Pulmonary artery endothelial cell (primary cell): ENCODE measurements around the gene ABCD4. TPM values are rescaled to one million over a fixed set of nuclear protein-coding genes. Genes with fewer than 3 reads are reported as not detected.
"Not testable (repeated sequence)": the region's sequence is repeated elsewhere in the genome, so short reads cannot be mapped to it uniquely, and the experiment has no call there.

ENCODE experiments used
- DNase-seq: peaks from one replicate; pipeline ENCODE4 v3.0.0-alpha.2; 2011; ENCODE audit warnings: low read depth, low spot score
- total RNA-seq: library from RNA; depleted of rRNA; stranded (reverse); fragments of >200 nt; gene quantifications from 2 replicates; pipeline ENCODE4 v1.2.3, GENCODE V29; 2014

Gene ABCD4
- total RNA-seq, 1 donor from 2014 or later: 30.0 TPM

DNA sequence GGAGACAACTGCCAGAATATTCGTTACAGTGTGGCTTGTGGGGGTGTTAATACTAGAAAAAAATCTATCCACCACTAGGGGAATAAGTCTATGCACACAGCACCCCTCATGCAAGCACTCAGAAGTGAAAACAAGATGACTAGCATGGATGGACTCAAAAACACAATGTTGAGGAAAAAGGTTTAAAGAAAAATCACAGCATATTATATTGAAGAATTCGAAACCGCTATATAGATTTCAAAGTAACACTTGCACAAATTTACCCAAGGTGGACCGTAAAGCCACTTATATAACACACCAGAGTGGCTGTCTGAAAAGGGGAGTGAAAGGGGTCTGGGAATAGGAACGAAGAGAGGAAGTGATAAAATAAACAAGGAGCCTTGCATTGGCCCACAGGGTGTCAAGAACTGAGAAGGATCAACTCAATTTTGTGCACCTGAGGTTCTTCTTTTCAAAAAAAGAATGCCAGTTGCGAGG lies 544 bp downstream of the ABCD4 start:
- DNase-seq: no peak

DNA sequence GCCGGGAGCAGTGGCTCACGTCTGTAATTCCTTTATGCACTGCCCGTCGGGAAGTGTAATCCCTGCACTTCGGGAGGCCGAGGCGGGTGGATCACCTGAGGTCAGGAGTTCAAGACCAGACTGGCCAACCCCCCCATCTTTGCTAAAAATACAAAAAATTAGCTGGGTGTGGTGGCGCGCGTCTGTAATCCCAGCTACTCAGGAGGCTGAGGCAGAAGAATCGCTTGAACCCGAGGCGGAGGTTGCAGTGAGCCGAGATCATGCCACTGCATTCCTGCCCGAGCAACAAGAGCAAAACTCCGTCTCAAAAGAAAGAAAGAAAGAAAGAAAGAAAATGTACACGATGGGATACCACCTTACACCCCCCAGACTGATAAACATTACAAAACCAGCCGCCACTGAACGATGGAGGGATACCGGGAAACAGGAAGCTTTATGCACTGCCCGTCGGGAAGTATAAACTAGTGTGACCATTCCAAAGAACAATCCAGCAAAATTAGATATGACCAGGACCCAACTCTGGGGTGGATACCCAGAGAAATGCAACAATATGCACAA lies 1.1 kb downstream of the ABCD4 start:
- no peak for DNase-seq

DNA sequence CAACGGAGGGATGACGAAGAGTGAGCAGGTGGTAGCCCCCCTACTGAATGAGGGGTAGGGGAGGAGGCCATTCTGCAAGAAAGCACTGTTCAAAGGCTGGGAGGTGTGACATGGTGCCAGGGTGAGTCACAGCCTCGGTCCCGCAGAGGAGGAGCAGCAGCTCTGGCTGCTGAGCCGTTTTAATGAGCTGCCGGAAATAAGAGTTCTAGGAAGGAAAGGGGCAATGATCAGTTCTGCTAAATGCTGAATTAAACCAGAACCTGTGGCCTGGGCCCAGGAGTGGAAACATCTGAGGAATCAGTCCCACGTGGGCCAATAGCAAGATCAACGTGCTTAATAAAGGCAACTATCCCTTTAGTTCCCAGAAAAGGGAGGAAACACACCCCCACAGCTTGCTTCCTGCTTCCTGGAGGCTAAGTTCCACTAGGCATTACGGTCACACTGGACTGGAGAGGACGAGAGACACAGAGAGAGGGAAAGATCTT lies 3.6 kb downstream of the ABCD4 start:
- peak; percentile 36 for DNase-seq

DNA sequence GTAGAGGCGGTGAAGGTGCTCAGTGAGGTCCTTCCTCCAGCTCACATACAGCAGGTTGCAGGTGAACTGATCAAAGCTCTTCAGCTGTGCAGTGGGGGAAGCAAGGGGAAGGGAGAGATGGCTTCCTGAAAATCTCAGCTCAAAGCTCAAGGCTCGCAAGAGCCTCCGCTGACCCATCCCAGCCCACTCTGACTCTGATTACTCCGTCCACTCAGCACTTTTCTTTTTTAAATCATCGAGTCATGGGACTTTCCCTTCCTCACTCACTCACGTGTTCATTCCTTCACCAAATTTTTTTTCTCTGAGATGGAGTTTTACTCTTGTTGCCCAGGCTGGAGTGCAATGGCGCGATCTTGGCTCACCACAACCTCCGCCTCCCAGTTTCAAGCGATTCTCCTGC lies 4.7 kb downstream of the ABCD4 start:
- DNase-seq: no peak

DNA sequence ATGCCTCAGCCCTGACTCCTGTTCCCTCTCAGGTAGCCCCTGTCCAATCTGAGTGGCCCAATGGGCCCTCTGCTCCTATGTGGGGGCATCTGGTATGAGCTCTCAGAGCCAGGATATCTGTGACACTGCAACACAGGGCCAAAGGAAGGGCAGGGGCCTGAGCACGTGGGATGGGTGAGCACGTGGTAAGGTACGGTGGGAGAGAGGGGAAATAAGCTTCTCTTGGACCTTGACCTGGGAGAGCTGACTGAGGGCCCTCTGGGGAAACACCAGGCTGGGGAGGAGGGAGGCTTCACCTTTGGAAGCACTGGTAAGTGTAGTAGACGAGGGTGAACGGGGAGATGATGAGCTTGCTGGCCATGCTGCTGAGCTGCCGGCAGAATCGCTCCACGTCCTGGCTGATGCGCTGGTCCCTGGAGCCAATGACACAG lies 6.7 kb downstream of the ABCD4 start:
- no peak for DNase-seq

DNA sequence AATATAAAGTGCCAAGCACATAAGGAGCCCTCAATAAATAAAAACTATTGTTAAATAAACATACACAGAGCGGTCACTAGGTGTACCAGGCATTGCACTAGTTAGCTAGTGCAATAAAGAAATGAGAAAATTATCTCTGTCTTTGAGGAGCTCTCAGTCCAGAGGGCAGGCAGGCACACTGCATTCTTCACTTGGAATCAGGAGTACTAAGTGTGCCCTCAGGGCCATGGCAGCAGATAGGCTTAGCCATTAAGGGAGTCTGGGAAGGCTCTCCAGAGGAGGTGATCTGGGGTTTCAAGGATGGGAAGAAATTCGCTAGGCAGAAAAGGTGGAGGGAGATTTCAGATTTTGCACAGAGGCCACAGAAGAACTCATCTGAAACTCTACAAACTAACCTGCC lies 9.1 kb downstream of the ABCD4 start:
- no peak for DNase-seq

DNA sequence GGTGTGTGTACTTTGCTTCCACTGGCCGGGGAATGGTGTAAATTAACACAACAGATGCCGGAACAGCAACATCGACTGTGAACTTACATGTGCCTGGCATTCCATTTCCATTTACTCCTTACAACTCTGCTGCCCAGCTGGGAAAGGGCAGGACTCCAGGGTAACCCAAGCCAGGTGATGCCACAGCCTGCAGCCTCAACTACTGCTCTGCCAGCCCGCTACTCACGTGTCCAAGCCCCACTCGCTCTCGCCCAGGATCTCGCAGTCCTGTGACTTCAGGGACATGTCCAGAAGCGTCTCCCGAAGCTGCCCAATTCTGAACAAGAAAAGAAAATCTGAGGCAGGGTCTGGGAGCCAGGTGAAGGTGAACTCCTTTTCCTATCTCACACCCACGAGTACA lies 10.7 kb downstream of the ABCD4 start:
- DNase-seq: no peak

DNA sequence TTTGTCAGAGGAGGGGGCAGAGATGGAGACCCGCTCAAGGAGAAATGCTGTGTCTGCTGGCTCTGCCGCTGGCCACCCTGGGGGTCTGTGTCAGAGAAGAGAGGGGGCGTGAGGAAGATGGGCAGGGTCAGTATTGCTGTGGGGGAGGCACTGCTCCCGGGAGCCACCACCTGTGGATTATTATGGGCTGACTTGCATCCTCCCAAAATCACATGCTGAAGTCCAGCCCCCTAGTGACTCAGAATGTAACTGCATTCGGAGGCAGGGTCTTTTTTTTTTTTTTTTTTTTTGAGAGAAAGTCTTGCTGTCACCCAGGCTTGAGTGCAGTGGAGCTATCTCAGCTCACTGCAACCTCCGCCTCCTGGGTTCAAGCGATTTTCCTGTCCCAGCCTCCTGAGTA lies 12.3 kb downstream of the ABCD4 start:
- DNase-seq: no peak

DNA sequence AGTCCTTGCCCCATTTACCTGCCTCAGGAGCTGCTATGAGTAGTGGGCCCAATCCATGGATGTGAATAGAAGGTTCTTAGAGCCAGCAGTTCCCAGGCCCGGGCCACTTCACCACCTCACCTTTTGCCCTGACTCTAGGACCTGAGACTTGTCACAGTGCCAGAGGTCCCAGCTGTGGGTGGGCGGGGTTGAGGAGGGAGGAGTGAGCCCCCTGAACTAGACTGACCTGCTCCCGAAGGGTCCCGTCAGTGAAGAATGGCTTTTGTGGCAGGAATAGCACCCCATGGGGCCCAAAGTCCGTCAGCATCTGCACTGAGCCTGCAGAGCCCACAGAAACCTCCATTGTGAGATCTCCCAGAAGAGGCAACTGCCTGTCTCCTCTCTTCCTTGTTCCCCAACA lies 12.9 kb downstream of the ABCD4 start:
- no peak for DNase-seq

DNA sequence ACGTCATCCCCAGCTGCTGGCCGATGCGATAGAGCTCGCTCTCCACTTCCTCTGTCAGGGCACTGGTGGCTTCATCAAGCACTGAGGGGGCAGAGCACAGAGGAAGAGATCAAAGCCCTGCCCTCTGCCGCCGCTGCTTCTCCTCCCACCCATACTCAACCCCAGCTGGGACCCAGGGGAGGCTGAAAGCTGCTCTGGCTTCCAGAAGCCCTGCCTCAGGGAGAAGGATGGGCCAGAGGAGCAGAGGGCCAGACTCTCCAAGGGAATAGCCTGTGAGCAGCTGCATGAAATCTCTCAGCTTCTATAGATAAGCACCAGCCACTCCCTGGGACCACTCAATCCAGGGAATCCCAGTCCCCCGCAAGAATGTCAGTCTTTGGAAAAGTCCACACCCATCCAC lies 16.0 kb downstream of the ABCD4 start:
- no peak for DNase-seq

DNA sequence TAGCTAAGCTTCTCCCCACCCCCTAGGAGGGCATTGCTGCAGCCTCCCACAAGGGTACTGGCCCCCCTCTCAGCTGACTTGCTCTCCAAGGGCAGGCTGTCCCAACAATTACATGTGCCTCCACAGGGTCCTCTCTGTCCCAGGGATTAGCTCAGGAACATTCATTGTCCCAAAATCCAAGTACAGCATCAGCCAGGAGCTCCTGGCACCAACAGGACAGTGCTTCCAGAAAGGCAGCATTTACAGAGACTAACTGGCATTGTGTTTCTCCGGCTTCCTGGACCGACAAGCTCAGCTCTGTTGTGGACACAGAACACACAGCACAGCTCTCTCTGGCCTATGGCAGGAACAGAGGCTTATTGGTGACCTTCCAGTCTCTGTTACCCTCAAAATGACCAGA lies 21.7 kb downstream of the ABCD4 start:
- no peak for DNase-seq

DNA sequence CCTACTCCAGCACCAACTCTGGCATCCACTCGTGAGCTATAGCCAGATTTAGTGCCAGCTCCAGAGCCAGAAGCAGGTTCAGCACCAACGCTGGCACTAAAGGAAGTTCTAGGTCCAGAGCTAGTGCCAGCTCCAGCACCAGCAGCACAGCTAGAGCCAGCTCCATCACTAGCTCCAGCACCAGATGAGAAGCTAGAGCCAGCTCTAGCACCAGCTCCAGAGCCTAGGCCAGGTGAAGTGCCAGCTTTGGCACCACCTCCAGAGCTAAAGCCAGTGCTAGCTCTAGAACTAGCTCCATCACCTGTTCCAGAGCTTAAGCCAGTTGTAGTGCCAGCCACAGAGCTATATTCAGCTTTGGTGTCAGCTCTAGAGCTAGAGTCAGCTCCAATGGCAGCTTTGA lies 24.7 kb downstream of the ABCD4 start:
- no peak for DNase-seq

DNA sequence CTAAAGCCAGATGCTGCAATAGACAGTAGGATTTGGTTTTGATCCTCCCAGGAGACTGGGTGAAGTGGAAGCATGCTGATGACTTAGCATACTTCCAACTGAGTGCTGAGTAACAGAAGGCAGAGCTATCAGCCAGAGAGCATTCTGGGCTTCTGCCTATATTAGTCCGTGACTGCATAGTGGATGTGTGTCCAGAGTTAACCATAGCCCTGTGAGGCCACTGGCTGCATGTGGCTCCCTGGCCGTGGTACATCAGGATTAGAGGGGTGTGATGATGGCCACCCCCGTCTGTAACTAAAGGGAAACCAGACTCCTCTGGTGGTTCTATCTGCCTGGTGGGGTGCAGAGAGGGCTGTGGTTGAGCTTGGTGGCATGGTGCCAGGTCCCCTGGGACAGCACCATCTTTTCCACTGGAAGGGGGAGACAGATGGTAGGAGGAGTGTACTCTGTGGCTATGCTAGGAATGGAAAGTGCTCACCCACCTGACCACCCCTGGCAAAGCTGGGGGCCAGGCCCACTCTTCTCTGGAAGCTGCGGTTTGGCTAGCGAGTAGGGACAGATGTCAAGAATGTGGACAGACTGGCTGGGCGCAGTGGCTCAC lies 27.4 kb downstream of the ABCD4 start:
- no peak for DNase-seq

DNA sequence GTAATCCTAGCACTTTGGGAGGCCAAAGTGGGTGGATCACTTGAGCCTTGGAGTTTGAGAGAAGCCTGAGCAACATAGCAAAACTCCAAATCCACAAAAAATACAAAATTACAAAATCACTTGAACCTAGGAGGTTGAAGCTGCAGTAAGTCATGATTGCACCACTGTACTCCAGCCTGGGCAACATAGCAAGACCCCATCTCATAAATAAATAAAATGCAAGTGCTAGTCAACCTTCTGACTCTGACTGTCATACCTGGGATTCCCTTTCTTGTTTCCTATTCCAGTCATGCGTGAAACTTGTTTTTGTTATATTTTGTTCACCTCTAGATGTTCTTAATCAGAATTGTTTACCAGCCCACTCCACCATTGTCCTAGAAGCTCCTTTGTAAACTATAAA lies 31.4 kb downstream of the ABCD4 start:
- DNase-seq: no peak

DNA sequence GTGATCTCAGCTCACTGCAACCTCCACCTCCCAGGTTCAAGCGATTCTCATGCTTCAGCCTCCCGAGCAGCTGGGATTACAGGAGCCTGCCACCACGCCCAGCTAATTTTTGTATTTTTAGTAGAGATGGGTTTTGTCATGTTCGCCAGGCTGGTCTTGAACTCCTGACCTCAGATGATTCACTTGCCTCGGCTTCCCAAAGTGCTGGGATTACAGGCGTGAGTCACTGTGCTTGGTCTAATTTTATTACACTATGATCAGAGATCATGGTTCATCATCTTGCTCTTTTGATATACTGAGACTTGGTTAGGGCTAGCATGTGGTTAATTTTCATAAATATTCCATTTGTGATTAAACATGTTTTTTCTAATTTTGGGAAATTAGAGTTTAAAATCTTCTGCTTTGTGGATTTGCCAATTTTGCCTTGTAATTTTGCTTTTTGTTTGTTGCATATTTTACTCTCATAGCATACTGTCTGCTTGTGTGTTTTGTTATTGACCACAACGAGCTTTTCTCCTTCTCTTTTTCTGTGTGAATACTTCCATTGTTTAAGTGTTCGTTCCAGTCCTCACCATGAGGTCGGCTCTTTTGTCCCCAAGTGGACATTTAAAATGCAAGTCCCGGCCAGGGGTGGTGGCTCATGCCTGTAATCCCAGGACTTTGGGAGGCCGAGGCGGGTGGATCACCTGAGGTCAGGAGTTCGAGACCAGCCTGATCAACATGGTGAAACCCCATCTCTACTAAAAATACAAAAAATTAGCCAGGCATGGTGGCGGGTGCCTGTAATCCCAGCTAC lies 32.2 kb downstream of the ABCD4 start:
- DNase-seq: not testable (repeated sequence)

DNA sequence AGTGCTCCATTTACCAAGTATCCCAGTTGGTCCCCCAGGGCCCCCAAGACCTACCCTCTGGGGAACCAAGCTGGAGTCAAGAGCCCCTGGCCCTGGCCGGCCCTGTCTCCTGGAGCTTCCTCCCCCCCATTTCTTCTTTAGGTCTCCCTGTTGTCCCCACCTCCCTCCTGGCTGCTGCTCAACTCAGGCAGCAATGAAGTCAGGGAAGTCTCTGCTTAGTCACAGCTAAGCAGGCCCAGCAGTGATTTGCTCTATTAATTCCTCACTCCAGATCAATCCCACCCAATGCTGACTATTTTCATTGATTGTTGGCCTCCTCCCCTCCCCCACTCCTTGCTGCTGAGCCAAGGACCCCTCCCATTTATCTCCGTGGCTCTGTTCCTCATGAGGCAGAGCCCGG lies 35.1 kb downstream of the ABCD4 start:
- no peak for DNase-seq

DNA sequence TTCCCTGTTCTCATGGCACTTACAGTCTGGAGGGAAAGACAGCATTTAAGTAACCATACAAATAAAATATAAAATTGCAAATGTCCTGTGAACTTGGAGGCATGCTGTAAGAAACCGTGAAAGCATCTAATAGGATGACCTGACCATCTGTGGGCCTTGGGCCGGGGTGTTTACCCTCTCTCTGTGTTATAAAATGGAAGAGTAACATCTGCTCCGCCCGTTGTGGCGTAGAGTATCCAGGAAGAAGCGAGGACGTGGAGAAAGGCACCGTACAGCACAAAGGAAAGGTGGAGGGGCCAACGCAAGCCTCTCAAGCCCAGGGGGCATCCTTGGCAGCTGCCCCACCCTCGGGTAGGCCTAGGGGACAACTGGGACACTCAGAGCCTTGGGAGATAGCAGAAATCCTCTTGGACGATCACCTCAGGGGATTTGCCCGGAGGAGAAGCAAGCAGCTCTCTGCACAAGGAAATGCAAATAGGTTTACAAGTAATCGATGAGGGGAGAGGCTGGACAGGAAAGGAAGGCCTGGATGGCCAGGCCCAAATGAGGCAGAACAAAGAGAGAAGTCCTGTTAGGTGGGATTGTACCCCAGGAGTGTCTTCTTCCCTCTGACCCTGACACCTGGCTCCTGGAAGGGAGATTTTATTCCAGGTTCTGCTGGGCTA lies 37.3 kb downstream of the ABCD4 start:
- DNase-seq: no peak

DNA sequence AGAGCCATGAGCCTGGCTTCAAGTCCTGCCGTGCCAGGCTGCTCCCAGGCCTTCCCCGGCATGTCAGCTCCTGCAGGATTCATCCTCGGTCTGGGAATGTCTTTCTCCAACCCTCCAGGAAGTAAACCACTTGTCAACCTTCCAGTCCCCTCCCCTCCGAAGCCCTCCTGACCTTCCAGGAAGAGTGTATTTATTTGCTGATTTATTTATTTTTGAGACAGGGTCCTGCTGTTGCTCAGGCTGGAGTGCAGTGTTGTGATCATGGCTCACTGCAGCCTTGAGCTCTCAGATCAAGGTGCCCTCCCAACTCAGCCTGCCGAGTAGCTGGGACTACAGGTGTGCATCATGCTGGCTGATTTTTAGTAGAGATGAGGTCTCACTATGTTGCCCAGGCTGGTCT lies 38.8 kb downstream of the ABCD4 start:
- no peak for DNase-seq

DNA sequence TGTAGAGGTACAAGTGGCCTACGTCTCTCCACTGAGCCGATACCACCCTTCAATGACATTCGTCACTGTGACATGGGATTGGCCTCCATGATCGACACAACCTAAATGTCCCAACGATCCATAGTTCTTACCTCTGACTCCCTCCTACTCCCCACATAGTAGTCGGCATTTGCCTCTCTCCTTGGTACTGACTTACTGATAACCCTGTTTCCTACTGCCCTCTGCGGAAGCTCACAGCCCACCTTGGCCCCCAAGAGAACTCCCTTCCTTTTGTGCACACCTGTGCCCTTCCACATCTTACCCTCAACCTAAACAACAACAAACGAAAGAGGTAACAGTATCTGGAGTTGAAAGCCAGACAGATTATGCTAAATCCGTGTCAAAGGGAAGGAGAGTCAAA lies 39.6 kb downstream of the ABCD4 start:
- no peak for DNase-seq

DNA sequence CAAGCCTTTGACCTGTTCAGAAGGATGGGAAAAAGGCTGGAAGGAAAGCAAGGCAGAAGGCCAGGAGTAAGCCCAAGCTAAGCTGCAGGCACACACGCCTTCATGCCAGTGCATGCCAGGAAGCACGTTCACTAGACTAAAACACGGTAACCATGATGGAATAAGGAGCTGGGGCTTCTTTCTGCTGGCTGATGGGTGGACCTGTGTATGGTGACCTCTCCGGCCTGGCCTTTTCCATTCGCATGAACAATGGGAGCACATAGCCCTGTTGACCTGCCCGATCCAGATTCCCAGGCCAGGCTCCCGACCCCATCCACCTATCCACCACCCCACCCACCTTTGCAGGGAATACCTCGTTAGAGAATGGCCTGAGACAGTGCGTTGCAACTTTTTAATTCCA lies 40.7 kb downstream of the ABCD4 start:
- no peak for DNase-seq

DNA sequence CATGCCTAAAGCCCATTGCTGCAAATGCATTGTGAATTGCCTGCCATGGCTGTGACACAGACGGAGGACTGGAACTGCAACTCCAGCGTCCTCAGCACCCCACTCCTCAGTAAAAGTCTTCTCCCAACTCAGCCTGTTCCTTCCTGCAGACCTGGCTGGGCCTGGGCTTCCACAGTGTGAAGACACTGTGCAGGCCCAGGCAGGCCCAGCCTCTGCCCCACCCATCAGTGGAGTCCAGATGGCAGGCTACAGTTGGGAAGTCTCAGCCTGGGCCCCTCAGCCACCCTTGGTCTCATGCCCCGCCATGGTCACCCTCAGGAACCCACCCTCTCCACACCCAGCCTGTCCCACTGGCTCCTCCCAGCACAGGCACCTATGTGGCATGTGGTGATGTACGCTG lies 41.4 kb downstream of the ABCD4 start:
- DNase-seq: no peak

DNA sequence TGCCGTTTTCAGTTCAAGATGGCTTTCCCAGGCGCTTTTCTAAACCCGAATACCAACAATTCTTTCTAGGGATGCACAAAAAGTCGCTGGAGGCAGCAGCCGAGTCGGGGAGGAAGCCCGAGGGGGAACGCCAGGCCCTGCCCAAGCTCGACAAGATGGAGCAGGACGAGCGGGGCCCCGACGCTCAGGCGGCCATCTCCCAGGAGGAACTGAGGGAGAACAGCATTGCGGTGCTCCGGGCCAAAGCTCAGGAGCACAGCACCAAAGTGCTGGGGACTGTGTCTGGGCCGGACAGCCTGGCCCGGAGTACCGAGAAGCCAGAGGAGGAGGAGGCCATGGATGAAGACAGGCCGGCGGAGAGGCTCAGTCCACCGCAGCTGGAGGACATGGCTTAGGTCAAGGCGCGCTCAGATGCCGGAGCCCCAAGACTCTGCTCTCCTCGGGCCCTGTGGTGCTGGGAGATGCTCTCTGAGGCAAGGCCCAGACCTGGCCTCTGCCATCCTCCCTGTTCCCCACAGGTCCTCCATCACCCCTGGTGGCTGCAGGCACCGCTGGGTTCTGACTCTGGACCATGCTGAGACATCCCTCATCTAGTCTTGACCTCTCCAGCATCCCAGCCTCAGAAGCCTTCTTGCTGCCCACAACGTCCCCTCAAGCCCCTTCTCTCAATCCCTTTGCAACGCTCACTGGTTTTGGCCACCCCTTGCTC lies 42.1 kb downstream of the ABCD4 start:
- DNase-seq: no peak
